Diencephalon (tissue), 1 donor: ENCODE results near the gene OR10G6. TPM values are rescaled to one million over a fixed set of nuclear protein-coding genes. Genes with fewer than 3 reads are reported as not detected.

Source experiments
- total RNA-seq: library from RNA; depleted of rRNA; stranded (reverse); fragments of >200 nt; gene quantifications from one replicate; pipeline ENCODE4 v1.2.3, GENCODE V29; 2014

The OR10G6 gene
- total RNA-seq = not detected

GRCh38 chr11:123995119-123995518, at the start of gene OR10G6:
Gene OR10G6, minus strand, starts transcription at chr11:123995161. Its CDS starts 0 bp downstream, at chr11:123995161.

GRCh38 chr11:124041254-124041653, 46.3 kb upstream of the OR10G6 start, which contains the start of gene OR10G7:
Gene OR10G7, minus strand, starts transcription at chr11:124041325. Its CDS starts 2,324 bp downstream, at chr11:124039001.

DNA sequence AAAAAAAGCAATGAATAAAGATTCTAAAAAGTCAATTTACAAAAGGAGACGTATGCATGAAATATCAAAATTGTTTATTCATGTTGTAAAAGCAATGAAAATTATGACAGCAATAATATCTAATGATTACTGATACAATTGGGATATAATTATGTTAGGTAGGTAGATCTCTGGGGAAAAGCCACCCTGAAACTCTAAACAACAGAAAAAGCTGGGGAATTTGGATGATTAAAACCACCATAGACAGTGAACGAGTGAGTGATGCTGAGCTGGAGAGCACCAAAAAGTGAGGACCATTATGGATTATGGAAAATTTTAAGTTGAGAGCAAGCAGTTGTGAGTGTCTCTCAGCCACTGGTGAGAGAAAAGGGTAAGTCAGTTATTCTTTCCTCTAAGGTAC, 31.5 kb upstream of the OR10G6 start, which contains the start of gene OR10G8:
Gene OR10G8 (plus strand): TSS at position 301 of the 400 bp plus-strand sequence. CDS start 2,825 bp downstream, outside the sequence.

DNA sequence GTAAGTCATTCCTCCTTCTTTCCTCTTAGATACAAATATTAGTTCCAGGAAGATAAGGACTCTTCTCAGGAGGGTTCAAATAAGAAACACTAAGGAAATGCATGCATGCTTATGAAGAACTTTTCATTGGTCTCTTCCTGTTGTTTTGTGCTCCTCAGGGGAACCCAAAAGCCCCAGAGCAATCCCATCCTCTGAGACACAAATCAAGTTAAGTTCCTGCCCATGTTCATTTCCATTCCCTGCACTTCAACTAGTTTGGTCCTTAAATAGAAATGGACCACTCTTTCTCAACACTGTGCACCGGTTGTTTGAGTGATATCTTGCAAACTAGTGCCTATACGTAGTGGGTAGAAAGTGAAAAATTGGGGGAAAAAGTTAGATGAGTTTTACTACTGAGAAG, 17.7 kb upstream of the OR10G6 start, which contains the start of gene OR10G4:
Gene OR10G4 (plus strand): TSS at position 301 of the 400 bp plus-strand sequence. CDS start 2,578 bp downstream, outside the sequence.

DNA sequence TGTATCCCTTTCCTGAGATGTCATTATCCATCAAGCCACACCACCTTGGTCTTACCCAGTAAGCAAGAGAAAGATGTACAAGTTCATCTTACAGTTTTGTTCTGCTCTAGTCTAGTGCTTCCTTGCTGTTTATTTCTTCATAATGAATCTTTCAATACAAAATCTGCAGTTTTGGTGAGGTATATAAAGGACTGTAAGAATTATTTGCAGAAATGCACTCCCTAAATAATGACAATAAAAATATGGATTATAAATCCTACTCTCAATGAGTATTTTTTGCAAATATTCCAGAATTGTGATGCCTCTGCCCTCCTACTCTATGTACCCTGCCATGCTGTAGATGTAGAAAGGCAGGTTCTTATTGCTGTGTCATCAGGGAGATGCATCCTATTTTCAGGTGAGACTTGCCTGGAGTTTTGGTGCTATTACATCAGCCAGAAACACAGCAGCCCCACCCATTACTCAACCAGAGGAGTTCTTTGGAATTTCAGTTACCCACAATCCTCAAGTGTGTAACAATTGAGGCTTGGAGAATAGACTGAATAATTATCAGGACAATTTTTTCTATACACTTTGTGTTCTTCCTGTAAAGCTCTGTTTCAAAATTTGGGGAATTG, 17.1 kb downstream of the OR10G6 start, which contains the start of gene OR10S1:
Gene OR10S1 (minus strand): TSS at position 51 of the 617 bp plus-strand sequence. CDS start 117 bp downstream, outside the sequence.

Other genes starting within 250 kb of the OR10G6 start
- not detected for gene OR6X1, start 240.6 kb downstream of the OR10G6 start, total RNA-seq
- gene OR6M1, start 188.8 kb downstream of the OR10G6 start, total RNA-seq = not detected
- gene TMEM225, start 109.5 kb downstream of the OR10G6 start, total RNA-seq = not detected
- 0.23 TPM for gene OR8D4, start 93.0 kb downstream of the OR10G6 start, total RNA-seq
- gene OR4D5, start 55.5 kb downstream of the OR10G6 start, total RNA-seq = not detected
- gene OR6T1, start 51.3 kb downstream of the OR10G6 start, total RNA-seq = not detected
- not detected for gene OR10S1, start 17.4 kb downstream of the OR10G6 start, total RNA-seq
- gene OR10G4, start 17.8 kb upstream of the OR10G6 start, total RNA-seq = not detected
- not detected for gene OR10G9, start 27.9 kb upstream of the OR10G6 start, total RNA-seq
- gene OR10G8, start 31.6 kb upstream of the OR10G6 start, total RNA-seq = not detected
- not detected for gene OR10G7, start 46.2 kb upstream of the OR10G6 start, total RNA-seq
- 38.1 TPM for gene VWA5A, start 120.3 kb upstream of the OR10G6 start, total RNA-seq
- gene OR10D3, start 188.2 kb upstream of the OR10G6 start, total RNA-seq = not detected
- not detected for gene OR8G1, start 245.9 kb upstream of the OR10G6 start, total RNA-seq